ENCODE measurements around the gene MZB1. TPM values are rescaled to one million over a fixed set of nuclear protein-coding genes. Genes with fewer than 3 reads are reported as not detected.

MZB1 gene
- total and polyA plus RNA-seq, 10 donors: 72.6 to 273 (median 129) TPM

DNA sequence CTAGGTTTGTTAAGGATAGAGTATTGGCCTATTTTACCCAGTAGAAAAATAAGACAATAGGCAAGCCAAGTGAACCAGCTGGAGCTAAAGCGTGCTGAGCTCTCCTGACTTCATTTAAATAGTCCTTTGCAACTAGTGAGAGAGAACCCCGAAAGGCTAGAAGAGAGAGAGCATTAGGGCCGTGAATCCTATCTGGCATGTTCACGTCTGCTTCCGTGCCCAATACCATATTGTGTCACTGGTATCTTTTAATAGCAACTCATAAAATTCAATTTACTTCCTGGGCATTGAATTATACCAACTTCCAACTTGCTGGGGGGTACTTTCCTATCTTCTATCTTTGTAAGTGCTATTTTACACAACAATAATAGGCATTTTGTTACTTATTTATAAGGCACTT is 35.8 kb upstream of the MZB1 start:
- H3K4me3 ChIP-seq: no peak overlapping the region
- peaks cover 0 to 63% (median 9%) of the 10 kb centered on the region in 6 donors for H3K36me3 ChIP-seq
- WGBS, 5 donors: 85 to 96% (median 89%) methylated on average over 5 of the region's 5 CpGs
- TF ChIP-seq, protein P1, sequence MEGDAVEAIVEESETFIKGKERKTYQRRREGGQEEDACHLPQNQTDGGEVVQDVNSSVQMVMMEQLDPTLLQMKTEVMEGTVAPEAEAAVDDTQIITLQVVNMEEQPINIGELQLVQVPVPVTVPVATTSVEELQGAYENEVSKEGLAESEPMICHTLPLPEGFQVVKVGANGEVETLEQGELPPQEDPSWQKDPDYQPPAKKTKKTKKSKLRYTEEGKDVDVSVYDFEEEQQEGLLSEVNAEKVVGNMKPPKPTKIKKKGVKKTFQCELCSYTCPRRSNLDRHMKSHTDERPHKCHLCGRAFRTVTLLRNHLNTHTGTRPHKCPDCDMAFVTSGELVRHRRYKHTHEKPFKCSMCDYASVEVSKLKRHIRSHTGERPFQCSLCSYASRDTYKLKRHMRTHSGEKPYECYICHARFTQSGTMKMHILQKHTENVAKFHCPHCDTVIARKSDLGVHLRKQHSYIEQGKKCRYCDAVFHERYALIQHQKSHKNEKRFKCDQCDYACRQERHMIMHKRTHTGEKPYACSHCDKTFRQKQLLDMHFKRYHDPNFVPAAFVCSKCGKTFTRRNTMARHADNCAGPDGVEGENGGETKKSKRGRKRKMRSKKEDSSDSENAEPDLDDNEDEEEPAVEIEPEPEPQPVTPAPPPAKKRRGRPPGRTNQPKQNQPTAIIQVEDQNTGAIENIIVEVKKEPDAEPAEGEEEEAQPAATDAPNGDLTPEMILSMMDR (IDR thresholded peaks at IDR 0.05 in 8 of 11, conservative IDR thresholded peaks at IDR 0.05 in 3 of 11): no peak
- no peak for TF ChIP-seq POLR2AphosphoS5 (IDR thresholded peaks at IDR 0.05)
- TF ChIP-seq POLR2A (IDR thresholded peaks at IDR 0.05): no peak
- intact Hi-C loops (cut with DNase I; ENCODE audit: low total_unique reads): no loop called here
- no peak for DNase-seq
- peaks cover 0 to 7% (median 3%) of the 10 kb centered on the region in 6 donors for H3K4me1 ChIP-seq
- no peaks in the 10 kb centered on the region for H3K27me3 ChIP-seq (replicated peaks in 1 of 7)
- no peak overlapping the region for H3K27ac ChIP-seq
- no peaks in the 10 kb centered on the region for H3K9me3 ChIP-seq

DNA sequence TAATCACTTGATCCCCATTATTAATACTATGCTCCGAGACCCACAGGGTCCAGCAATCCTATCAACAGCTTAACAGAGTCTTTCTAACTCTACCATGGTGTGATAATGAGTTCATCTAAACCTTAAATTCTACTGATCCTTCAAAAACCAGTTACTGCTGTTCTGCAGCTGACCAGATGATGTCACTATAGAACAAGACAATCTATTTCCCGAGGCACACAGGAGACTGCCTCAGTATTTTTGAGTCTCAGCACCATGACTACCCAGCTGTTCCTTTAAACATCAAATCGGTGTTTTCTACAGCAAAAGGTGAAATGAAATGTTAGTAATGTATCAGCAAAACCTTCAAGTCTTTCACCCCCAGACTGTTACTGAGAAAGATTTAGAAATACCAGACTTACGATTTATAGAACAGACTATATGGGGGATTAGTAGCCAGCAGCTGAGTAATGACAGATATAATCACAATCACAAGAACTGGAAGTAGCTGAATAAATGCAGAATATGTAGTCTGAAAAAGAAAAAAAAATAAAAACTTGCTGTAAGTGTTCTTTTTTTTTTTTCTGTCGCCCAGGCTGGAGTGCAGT is 32.7 kb upstream of the MZB1 start:
- Histone ChIP-seq H3K27ac (no peak overlapping the region), H3K4me3 (no peak overlapping the region), H3K27me3 (replicated peaks in 1 of 7) (no peaks in the 10 kb centered on the region), H3K36me3 (peaks cover 0 to 72% (median 16%) of the 10 kb centered on the region in 6 donors), H3K4me1 (peaks cover 0 to 25% (median 13%) of the 10 kb centered on the region in 6 donors), H3K9me3 (no peaks in the 10 kb centered on the region)
- WGBS, 5 donors: 42 to 45% (median 43%) methylated on average over 5 of the region's 5 CpGs
- intact Hi-C loops (cut with DNase I; ENCODE audit: low total_unique reads): loop anchor here (5.0 kb wide), 2 partner anchors 90 to 340 kb away; no protein-coding TSS in a partner anchor
- TF ChIP-seq, protein P1 (IDR thresholded peaks at IDR 0.05 in 8 of 11, conservative IDR thresholded peaks at IDR 0.05 in 3 of 11): peak; percentile 73 to 90 (median 81)
- TF ChIP-seq POLR2AphosphoS5 (IDR thresholded peaks at IDR 0.05) (no peak), POLR2A (IDR thresholded peaks at IDR 0.05) (no peak)
- DNase-seq: no peak

DNA sequence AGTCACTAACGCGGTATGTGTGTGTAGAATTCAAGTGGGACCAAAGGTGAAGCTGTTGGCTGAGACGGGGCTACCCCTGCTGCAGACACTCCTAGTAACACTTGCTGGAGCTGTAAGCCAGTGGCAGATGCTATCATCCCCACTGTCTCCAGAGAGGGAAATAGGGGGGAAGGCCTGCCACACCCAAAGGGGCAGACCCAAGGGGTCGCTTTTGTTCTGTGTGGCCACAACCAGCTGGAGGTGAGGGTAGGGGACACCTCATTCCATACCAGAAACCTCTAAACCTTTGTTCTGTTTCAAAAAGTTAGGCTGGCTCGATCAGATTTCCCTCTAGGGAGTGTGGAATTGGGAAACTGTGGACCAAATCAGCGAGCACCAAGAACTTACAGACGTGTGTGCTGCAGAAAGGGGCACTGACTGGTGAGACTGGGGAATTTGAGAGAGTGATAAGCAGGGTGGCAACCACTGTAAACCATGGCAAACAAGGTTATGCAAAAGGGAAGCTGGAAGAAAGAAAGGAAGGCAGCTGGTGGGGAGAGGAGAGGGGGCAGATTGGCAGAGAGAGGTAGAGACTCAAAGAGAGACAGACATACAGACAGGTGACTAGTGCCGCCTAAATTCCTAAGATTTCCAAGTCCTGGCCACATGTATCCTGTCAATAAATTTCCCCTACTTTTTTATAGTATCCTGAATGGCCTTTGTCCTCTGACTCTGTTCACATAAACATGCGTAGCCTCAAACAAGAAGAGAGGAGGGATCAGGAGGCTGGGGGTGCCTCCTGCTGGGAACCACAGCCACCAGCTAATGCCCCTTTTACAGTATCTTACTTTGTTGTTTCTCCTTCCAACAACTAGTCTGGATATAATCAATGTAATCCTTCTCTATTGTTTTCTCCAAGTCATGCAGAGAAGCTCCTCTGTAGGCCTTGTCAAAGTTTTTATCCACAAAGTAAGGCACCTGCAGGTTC is 29.8 kb upstream of the MZB1 start:
- Histone ChIP-seq H3K36me3 (peaks cover 0 to 46% (median 9%) of the 10 kb centered on the region in 6 donors), H3K27me3 (replicated peaks in 1 of 7) (no peaks in the 10 kb centered on the region), H3K4me1 (peaks cover 0 to 54% (median 25%) of the 10 kb centered on the region in 6 donors), H3K9me3 (no peaks in the 10 kb centered on the region), H3K4me3 (no peak overlapping the region), H3K27ac (no peak overlapping the region)
- WGBS, 5 donors: 77 to 87% (median 83%) methylated on average over 9 of the region's 9 CpGs
- TF ChIP-seq POLR2A (IDR thresholded peaks at IDR 0.05) (no peak), POLR2AphosphoS5 (IDR thresholded peaks at IDR 0.05) (no peak)
- TF ChIP-seq, protein P1 (IDR thresholded peaks at IDR 0.05 in 8 of 11, conservative IDR thresholded peaks at IDR 0.05 in 3 of 11): no peak
- intact Hi-C loops (cut with DNase I; ENCODE audit: low total_unique reads): loop anchor here (5.0 kb wide), 2 partner anchors 93 to 343 kb away; no protein-coding TSS in a partner anchor
- DNase-seq: no peak

DNA sequence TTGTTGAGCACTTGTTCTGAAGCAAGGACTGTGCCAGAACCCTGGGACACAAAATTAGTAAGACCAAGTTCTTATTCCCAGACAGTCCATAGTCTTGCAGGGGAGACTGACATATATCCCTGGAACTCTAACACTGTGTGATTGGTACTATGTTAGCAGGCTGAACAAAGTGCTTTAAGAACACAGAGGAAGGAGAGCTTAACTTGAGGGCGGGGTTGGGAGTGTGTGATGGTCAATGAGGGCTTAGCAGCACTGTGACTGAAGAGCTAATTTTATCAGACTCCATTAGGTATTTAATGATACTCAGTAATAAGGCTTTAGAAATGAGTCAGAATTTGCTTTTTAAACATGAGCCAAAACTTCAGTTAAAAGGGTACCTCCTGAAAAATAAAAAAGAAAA is 29.1 kb upstream of the MZB1 start:
- intact Hi-C loops (cut with DNase I; ENCODE audit: low total_unique reads): no loop called here
- peak overlapping the region in 4 of 8 donors; percentile 8 to 63 (median 57) for H3K27ac ChIP-seq
- H3K9me3 ChIP-seq: no peaks in the 10 kb centered on the region
- peaks cover 0 to 39% (median 9%) of the 10 kb centered on the region in 6 donors for H3K36me3 ChIP-seq
- WGBS, 5 donors: 59 to 92% (median 77%) methylated on average over 1 of the region's 1 CpG
- peaks cover 3 to 61% (median 27%) of the 10 kb centered on the region in 6 donors for H3K4me1 ChIP-seq
- no peak for TF ChIP-seq POLR2AphosphoS5 (IDR thresholded peaks at IDR 0.05)
- TF ChIP-seq, protein P1 (IDR thresholded peaks at IDR 0.05 in 8 of 11, conservative IDR thresholded peaks at IDR 0.05 in 3 of 11): no peak
- H3K27me3 ChIP-seq (replicated peaks in 1 of 7): no peaks in the 10 kb centered on the region
- no peak overlapping the region for H3K4me3 ChIP-seq
- DNase-seq: no peak
